ENCODE measurements around the gene SLC25A23.
"Not testable (repeated sequence)": the region's sequence is repeated elsewhere in the genome, so short reads cannot be mapped to it uniquely, and the experiment has no call there.

Gene SLC25A23

GRCh38 chr19:6459262-6460098, at the start of gene SLC25A23:
Gene SLC25A23, minus strand, starts transcription at chr19:6459792. Its CDS starts 164 bp downstream, at chr19:6459628.
- DNase-seq (ENCODE audit: insufficient read length, low spot score) (peak; percentile 87), FAIRE-seq (no peak)

DNA sequence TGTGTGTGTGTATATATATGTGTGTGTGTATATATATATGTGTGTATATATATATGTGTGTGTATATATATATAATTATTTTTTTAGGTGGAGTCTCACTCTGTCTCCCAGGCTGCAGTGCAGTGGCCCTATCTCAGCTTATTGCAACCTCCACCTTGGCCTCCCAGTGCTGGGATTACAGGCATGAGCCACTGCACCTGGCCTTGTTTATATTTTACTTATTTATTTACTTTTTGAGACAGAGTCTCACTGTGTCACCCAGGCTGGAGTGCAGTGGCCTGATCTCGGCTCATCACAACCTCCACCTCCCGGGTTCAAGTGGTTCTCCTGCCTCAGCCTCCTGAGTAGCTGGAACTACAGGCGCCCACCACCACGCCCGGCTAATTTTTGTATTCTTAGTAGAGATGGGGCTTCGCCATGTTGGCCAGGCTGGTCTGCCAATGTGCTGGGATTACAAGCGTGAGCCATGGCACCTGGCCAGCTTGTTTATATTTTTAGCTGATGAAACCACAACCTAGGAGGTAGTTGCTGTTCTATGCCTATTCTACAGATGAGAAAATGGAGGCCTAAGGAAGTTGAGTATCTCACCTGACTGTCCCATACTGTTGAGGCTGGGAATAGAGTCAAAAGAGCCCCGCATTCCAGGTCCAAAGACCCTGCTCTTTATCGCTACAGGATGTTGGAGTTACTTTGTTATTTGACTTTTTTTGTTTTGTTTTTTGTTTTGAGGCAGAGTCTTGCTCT, 48.6 kb upstream of the SLC25A23 start:
- not testable (repeated sequence) for FAIRE-seq; DNase-seq (ENCODE audit: insufficient read length, low spot score)

GRCh38 chr19:6503407-6504201, 44.0 kb upstream of the SLC25A23 start:
- DNase-seq (ENCODE audit: insufficient read length, low spot score): no peak
- FAIRE-seq: no peak

DNA sequence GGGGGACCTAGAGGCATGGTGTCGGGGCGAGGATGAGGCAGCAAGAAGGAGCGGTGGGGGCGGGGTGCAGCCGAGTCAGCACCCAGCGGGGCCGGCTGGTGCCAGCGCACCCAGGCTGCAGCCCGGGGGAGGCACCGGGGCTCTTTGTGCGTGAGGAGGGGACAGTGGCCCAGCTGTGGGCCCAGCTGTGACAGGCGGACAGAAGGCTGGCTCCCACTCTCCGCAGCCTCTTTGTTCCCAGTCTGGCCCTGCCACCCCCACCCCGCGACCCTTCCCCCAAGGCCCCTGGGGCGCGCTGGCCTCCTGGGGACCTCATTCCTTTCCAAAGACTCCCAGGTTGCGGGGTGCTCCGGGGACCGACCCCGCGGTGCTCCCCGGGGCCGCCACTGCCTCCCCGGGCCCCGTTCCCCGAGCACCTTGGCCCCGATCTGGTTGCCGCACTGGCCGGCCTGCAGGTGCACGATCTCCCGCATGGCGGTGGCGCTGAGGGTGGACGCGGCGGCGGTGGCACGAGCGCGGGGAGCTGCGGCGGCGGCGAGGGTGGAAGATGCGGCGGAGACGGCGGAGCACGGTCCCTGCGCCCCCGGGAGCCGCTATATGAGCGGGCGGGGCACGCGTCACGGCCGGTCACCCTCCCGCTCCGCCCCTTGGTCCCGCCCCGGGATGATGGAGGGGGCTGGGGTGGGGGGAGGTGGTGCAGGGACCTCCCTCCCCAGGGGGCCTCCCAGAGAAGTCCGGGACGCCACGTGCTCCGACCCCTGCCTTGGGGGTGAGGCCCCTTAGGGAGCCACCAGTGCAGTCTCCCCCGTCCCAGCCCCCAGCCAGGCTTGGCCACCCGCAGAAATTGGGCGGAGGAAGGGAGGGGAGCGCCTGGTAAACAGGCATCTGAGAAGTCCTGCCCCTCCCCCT, 42.4 kb upstream of the SLC25A23 start, which contains the start of gene TUBB4A:
TUBB4A (minus strand) TSS at position 570 of the 909 bp plus-strand sequence; CDS start at position 473, 97 bp downstream.
- FAIRE-seq: peak; percentile 56
- no peak for DNase-seq (ENCODE audit: insufficient read length, low spot score)

DNA sequence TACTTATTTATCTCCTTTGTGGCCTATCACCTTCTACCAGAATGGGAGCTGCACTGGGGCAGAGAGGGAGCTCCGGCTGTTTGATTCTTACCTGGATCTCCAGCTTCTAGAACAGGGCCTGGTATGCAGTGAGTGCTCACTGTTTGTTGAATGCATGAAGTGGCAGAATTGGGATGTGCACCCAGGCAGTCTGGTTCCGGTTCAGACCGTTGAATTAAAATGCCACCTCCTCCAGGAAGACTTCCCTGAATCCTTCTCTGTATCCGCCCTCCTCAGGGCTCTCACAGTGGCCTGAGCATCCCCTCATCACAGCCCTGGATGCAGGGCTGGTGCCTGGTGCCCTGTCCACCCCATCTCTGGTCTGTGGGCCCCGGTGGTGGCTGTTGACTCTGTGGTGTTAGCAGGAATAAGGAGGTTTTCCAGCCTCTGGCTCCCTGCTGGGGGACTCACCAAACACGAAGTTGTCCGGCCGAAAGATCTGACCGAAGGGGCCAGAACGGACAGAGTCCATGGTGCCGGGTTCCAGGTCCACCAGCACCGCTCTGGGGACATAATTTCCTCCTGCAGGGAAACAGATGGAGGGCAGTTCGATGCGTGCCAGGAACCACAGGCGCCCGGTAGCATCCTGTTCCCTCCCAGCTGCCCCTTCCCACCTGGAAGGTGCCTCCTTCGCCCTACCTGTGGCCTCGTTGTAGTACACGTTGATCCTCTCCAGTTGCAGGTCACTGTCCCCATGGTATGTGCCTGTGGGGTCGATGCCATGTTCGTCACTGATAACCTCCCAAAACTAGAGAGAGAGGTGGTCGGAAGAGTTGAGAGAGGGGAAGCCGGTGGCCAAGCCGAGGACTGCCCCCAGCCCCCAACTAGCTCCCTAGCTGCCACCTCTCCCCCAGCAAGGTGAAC, 41.5 kb upstream of the SLC25A23 start:
- FAIRE-seq: no peak
- DNase-seq (ENCODE audit: insufficient read length, low spot score): no peak

DNA sequence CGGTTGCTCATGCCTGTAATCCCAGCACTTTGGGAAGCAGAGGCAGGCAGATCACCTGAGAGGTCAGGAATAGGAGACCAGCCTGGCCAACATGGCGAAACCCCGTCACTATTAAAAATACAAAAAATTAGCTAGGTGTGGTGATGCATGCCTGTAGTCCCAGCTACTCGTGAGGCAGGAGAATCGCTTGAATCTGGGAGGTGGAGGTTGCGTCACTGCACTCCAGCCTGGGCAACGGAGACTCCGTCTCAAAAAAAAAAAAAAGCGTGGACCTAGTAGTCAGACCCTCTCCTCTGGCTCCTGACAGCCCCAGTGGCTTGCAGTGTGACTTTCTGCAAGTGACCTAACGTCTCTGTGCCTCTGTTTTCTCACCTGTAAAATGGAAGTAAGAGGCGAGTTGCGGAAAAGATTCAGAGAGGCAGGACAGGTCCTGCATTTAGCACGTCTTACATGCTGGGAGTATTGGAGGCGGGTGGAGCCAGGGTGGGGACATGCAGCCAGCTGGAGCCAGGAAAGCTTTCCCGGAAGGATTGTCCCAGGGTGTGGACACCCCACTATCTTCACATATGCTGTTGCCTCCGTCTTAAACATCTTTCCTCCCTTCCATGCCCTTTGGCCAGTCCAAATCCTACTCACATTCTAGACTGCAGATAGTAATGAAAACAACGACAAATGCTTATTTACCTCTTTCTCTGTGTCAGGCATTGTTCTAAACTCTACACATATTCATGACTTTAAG, 39.6 kb upstream of the SLC25A23 start:
- no peak for DNase-seq (ENCODE audit: insufficient read length, low spot score)
- FAIRE-seq: no peak

- no peak for DNase-seq (ENCODE audit: insufficient read length, low spot score)
- no peak for FAIRE-seq
Observed at GRCh38 chr19:6498294-6499036, 38.9 kb upstream of the SLC25A23 start.

GRCh38 chr19:6495947-6496346, 36.4 kb upstream of the SLC25A23 start:
- no peak for FAIRE-seq

GRCh38 chr19:6494438-6495036, 34.9 kb upstream of the SLC25A23 start:
- no peak for FAIRE-seq
- DNase-seq (ENCODE audit: insufficient read length, low spot score): no peak

More at GRCh38 chr19:6495947-6496346, 36.4 kb upstream of the SLC25A23 start:
- DNase-seq (ENCODE audit: insufficient read length, low spot score): no peak

GRCh38 chr19:6491802-6492592, 32.4 kb upstream of the SLC25A23 start:
- FAIRE-seq (no peak), DNase-seq (ENCODE audit: insufficient read length, low spot score) (no peak)

GRCh38 chr19:6490134-6490533, 30.5 kb upstream of the SLC25A23 start:
- FAIRE-seq (no peak), DNase-seq (ENCODE audit: insufficient read length, low spot score) (no peak)

- FAIRE-seq (peak; percentile 97), DNase-seq (ENCODE audit: insufficient read length, low spot score) (peak; percentile 62)
Observed at GRCh38 chr19:6489278-6490061, 29.9 kb upstream of the SLC25A23 start.

- DNase-seq (ENCODE audit: insufficient read length, low spot score): no peak
- FAIRE-seq: no peak
Observed at GRCh38 chr19:6484831-6485230, 25.2 kb upstream of the SLC25A23 start.

DNA sequence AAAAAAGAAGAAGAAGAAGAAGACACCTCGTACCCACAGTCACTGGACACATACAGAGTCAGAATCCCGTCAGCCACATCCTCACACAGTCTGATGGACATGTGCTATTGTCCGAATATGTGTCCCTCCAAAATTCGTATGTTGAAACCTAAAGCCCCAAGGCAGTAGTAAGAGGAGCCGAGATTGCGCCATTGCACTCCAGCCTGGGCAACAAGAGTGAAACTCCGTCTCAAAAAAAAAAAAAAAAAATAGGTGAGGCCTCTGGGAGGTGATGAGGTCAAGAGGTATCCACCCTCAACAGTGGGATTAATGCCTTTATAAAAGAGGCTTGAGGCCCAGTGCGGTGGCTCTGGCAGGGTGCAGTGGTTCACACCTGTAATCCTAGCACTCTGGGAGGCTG, 24.6 kb upstream of the SLC25A23 start:
- DNase-seq (ENCODE audit: insufficient read length, low spot score): no peak
- FAIRE-seq: no peak

- FAIRE-seq (no peak), DNase-seq (ENCODE audit: insufficient read length, low spot score) (no peak)
Observed at GRCh38 chr19:6483235-6483634, 23.6 kb upstream of the SLC25A23 start.

- DNase-seq (ENCODE audit: insufficient read length, low spot score): no peak
- no peak for FAIRE-seq
Observed at GRCh38 chr19:6482343-6482686, 22.7 kb upstream of the SLC25A23 start.

All from GM19239 (cell line).